CD4-positive, alpha-beta T cell treated with Interleukin-15 for 1 hour (primary cell): ENCODE data around the gene PRR5L.

Experiments used
- DNase-seq: peaks from one replicate; pipeline ENCODE4 v3.0.0-alpha.2; 2020

The PRR5L gene

DNA sequence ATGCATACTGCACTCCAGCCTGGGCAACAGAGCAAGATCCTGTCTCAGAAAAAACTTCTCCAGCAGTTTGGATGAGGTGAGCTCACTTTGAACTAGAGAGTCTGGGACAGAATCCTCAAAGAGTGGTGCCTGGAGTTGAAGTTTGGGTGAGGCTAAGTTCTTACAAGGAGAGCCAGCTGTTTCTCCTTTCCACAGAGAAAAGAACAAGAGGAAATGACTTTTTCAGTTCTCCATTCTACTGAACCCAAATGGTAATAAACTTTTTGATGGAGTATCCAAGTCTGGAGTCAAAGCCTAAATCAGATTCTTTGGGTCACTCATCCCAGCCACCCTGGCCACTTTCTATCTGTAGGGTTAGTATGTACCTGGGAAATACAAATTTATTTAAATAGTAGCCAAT is 111.3 kb downstream of the PRR5L start:
- no peak for DNase-seq

DNA sequence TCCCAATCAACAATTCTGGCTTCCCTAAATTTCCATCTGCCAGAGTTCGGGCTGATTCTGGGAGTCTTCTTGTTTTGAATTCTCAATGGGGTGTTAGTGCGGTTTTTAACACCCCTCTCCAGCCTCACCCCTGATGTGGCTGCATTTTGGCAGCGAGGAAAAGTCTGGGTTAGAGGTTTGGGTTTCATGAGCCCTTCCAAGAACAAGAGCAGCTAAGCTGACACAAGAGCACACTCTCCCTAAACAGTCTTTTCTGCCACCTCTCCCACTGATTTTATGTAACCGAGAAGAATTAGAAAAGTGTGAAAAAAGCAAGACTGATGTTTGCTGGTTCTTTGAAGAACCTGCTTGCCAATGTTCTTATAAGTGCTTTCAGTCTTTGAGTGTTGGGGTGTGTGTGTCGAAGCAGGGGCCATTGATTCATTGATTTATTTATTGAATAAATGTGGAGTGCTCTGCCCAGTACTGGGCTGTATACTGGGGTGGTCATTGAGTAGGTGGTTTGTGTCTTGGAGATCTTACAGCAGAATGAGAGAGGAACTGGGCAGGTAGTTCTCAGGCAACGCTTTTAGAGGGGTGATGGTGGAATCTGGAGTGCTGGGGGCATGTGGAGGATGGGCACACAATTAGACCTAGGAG is 112.5 kb downstream of the PRR5L start:
- DNase-seq: no peak

DNA sequence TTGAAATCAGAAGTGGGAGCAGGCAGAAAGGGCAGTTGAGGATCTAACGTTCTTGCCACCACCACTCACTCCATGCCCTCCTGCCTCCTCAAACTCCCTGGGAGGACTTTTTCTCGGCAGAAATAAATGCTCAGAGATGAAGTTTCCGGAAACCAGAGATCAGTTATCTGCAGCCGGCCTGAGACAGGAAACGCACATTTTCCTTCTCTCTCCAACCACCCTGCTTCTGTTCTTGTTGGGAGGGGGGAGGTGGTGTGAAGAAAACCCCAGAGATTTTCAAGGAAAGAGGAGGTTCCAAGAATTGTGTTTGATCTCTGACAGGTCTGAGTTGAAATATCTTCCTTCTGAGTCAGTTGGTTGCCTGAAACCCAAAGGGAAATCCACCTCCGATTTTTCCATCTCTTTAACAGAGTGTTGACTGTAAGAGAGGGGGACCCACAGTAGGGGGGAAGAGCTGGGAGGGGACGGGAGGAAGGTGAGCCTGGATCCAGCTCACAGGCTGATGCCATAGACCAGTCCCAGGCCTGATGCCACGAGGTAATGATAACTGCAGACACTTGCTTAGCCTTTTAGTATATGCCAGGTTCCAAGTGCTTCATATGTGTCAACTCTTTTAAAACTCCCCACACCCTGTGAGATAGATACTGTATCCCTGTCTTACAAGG is 113.2 kb downstream of the PRR5L start:
- DNase-seq: peak; percentile 28

DNA sequence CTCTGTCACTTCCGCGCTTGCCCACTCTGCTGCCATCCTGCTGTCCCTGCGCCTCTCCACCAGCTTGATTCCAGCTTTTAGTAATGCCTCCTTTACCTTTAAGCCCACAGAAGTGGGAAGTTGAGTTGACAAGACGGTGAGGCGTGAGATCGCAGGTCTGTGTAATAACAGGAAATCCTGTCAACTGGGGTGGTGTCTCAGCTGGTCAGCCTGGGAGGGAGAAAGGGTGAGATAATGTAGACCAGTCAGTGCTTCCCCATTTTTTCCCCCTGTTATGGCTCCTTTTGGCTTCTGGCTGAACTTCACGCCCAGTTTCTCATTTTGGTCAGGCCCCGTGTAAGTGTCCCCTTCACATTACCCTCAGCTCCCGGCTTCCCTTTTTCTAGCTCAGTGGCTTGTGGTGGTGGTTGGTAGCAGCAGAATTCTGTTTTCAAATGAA is 115.1 kb downstream of the PRR5L start:
- peak; percentile 73 for DNase-seq

DNA sequence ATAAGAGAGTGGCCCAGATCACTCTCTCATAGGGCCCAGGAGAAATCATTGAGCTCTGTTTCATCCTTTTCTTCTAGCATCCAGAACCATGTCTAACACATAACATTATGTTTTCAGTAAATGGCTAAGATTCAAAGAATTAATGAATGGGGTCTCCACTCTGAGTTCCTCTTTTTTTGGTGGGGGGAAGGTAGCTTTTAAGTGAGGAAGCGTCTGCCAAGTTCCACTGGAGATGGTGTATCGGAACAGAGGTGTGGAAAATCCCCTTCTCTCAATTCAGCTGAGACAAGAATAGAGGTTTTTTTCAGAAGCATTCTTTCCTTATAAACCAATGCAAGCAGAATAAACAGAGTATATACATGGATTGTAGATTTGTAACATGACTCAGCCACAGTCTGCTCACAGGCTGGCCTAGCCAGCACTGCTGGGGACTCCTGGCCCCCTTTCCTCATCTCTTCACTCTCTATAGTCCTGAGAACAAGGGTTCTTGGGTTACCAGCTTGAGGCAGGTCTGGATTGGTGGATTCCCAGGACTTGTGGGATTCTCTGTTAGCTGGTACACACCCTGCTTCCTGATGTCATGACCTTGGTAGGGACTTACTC is 116.8 kb downstream of the PRR5L start:
- DNase-seq: no peak

DNA sequence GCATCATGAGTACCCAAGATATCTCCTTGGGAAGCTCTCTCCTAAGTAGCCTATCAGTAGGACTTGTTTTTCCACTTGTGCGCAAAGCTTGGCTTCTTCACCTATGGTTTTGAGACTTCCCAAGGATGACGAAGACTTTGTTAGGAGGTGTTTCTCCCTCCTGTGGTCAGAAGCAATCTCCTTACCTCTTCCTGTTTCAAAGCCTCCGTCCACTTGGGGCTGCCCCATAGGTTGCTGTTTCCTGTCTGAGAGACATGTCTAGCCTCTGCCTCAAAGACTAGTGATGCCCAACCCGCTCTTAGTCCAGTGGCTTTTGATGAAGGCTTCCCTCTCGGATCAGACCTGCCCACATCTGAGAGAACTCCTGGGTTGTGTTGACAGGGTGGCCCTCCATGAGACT is 121.1 kb downstream of the PRR5L start:
- DNase-seq: peak; percentile 28

DNA sequence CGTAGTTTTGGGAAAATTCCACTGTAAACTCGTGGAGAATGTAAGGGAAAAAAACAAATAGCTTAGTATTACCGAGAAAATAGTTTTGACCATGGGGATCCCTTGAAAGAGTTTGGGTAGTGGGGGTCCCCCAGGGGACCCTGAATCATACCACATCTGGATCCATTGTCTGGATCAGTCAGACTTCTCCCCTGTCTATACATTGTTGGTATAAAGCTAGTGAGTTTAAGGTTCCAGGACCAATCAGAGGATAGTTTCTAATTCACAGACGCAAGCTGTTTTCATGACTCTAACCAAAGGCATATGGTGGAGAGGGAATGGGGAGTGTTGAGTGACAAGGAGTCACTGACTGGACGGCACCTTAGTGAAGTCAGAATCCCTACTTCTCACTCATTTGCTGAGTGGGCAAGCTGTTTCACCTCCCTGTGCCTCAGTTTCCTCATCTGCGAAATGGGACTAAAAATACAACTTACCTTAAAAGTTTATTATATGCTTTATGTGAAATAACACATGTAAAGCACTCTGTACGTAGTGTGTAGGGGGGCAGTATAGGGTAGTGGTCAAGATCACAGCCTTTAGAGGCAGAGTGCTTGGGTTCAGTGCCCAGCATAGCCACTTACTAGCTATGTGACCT is 123.8 kb downstream of the PRR5L start:
- DNase-seq: no peak

DNA sequence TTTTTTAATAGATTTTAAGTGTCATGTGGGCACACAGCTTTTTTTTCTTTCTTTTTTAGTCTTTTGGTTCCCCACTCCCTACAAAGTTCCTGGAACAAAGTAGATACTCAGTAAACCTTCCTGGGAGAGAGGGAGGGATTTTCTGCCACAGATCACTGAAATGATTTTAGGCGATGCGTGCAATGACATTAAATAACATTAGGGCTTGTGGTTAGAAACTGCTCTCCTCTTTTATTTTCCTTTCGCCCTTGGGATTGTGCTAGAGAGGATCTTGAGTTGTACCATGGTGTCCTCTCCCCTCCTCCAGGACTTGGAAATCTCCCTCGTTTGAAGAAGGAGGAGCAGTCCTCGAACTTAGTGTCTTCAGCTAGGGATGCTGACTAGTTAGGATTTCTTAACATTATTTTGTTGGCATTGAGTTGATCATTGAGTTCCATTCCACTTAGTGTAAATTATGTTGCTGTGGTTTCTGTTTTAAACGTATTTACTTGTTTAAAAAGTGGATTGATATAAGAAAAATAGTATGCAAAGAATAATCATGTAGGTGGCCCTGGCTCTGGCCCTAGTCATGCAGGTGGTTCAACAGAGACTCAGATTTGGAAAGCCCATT is 125.6 kb downstream of the PRR5L start:
- DNase-seq: no peak

DNA sequence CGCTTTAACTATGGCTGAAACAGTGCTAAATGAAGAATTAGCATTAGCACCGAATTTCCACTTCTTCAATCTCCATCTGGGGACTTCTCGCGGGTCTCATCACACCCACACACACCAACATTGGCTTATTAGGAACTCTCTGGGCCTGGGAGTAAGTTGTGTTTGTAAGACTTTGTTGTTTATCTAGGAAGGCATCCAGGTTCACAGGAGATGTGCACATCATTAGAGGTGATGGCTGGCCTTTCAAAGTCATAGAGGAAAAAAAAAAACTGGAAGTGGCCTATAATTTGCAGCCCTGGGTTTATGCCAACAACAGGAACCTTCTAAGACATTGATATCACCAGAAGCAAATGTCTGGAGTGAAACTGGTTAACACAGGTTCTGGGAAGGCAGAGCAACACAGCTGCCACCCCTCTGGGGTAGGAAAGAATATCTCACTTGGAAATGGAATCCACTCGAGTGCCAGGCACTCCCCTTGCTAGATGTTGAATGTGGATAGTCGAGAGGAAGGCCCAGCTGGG is 129.5 kb downstream of the PRR5L start:
- DNase-seq: no peak

DNA sequence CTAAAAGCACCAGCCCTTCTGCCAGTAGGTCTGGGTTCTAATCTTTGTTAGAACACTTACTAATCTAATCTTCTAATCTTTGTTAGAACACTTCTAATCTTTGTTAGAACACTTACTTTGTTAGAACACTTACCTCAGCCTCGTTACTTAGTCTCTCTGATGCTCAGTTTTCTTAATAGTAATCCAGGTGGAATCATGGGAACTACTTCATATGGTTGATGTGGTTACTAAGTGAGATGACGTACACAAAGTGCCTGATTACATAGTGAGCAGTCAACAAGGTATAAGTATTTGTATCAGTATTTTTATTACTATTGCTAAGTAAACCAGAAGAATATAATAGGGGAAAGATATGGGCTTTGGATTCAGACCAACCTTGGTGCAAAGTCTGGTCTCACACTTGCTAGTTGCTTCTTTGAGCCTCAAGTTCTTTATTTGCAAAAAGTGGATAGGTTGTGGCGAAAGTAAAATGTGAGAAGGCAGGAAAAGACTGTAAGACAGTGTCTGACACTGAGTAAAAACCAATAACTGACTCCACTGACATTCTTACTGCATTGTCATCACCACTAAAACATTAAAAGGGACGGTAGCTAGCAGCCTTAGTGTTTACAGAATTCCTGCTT is 130.2 kb downstream of the PRR5L start:
- DNase-seq: no peak

DNA sequence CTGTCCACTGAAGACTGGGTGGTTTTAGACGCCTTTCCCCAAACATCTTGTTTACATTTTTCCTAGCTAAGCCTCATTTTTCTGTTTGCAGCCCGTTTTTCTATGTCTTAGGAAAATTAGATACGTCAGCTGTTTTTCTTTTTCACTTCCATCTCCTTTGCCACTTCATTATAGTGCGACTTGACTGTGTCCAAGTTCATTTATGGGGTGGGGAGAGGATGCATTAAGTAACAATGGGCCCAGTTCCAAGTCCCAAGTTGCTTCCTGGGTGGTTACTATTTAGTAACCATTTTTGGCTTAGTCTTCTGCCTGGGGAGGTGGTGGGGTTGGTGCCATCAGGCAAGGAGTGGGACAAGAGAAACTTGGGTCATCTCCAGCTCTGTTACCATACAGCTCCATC is 131.0 kb downstream of the PRR5L start:
- DNase-seq: no peak

DNA sequence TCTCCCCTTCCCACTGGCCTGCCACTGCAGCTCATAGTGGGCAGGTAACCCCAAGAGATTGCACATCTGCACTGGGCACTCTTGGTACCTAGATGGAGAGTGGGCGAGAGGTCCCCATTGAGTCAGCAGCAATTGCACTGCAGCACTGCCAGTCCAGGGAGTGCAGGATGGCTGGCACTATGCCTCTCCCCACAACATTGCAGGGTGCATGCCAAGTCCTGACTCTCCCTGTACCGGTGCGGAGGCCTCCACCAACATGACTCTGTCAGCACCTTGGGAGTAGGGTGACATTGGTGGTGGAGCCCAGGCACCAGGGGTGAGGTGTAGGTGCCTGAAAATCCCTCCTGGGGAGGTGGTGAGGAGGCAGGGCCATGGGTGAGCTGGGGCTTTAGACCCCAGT is 131.8 kb downstream of the PRR5L start:
- no peak for DNase-seq

DNA sequence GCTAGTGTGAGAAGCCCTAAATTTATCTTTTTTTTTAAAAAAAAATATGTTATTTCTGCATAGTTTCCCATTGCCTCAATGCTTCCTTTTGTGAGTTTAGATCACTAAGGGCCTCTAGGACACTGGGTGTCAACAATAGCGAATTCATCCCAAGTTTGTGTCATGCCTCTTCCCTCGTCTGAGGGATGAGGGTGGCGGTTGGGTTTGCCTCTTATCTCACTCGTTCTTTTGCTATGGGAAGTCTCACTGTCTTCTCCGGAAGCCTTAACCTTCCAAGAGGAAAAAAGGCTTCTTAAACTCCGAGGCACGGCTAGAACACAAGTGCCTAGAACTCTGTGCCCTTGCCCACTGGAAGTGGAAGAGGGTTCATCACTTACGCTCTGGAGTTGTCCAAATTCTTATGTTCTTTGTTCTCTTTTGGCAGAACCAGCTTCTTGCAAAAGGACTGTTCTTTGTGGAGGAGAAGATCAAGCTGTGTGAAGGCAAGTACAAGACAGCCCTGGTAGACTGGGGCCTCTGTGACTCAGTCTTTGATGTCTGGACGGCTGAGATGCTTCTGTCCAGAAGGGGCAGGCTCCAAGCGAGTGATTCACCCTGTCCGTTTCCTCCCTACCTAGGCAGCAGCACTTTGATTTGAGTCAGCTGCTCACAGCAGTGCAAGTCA is 135.5 kb downstream of the PRR5L start:
- peak; percentile 50 for DNase-seq

DNA sequence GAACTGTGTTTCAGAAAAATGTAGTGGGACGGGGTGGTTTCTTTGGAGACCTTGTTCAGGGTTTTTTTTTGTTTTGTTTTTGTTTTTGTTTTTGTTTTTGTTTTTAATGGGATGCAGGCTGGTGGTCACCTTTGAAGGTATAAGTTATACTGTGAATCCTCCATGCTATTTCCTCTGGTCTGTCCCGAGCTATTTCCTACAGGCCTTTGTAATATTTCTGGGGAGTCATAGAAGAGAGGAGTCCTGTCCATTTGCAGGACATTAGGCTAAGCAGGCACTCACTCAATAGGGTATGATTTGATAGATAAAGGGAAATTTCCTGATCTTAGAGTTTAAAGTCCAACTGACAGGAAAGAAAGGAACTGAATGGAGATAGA is 136.0 kb downstream of the PRR5L start:
- no peak for DNase-seq

DNA sequence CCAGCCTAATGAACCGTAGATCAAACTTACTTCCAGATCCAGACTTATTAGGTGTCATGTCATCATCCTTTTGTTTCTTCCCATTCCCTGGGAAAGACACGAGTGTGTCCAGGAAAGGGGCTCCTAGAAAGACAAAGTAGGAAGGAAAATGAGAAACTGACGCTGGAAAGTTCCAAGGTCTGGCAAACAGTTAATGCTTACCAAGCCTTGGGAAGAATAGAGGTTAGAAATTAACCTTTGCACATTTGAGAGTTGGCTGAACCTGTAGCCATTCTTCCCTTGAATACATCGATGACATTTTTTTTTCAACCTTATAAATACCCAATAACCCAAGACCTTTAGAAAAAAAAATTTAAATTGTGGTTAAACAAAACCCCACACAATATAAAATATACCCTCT is 136.7 kb downstream of the PRR5L start:
- no peak for DNase-seq

DNA sequence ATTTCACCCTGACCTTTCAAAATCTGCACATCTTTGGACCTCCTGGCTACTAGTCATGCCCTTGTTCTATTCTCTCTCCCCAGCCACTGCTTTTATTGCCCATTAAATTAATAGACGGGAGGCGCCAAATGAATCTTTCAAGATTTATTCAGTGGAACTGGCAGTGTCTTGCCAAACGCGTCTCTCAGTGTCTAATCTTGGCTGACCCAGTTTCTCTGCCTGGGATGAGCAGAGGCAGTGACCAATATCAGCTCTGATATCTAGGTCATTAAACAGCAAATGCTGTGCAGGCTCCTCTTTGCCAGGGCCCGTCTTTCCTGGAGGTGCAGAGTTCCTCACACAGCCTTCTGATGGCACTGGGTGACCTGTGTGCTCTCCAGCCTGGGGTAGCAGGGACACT is 140.0 kb downstream of the PRR5L start:
- no peak for DNase-seq

DNA sequence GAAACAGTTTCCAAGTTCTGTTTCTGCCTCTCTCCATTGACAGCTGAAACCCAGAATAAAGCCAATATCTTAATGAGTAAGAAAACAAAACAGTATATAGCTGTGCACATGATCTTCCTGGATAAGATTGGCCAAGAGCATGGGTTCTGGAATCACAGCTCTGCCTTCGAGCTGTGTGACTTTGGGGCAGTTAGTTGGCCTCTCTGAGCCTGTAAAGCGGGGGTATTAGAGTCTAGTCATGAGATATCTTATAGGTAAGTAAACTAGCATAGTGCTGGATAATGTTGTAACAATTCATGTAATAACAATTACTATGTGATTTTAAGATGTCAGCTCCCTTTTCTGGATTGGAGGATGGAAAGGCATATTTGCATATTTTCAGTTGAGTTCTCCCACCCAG is 140.5 kb downstream of the PRR5L start:
- no peak for DNase-seq

DNA sequence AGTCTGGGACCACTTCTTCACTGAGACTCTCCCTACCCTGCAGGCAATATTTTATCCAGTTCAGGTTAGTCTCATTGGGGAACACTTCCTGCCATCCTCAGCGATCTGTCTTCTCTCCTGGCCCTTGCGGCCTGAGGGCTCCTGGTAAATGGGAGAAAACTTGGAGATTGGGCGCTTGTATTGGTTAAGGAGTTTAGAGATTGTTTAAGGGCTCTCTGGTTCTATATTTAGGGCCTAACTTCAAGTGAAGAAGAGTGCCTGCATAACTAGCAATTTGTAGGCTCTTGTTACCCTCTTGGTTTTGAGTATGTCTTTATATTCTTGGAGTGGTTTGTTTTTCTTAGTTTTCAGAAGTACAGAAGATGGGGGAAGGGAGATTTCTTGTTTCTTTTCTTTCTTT is 141.3 kb downstream of the PRR5L start:
- no peak for DNase-seq

DNA sequence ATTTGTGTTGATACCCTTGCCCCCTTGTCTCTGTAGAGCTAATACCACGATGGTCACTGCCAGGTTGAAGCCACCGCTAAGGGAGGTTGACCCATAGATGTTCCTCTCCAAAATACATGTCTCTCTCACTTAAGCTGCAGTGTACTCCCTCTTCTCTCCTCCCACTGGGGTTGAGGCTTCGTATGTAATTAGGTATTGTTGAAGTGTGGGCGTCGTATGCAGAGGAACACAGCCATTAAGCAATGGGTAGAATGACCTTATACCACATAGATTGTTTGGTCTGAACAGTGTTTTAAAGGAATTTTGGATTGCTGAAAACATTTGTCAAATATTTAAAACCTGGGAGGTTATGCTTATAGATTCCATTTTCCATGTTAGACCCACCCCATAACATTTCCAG is 142.0 kb downstream of the PRR5L start:
- DNase-seq: no peak

DNA sequence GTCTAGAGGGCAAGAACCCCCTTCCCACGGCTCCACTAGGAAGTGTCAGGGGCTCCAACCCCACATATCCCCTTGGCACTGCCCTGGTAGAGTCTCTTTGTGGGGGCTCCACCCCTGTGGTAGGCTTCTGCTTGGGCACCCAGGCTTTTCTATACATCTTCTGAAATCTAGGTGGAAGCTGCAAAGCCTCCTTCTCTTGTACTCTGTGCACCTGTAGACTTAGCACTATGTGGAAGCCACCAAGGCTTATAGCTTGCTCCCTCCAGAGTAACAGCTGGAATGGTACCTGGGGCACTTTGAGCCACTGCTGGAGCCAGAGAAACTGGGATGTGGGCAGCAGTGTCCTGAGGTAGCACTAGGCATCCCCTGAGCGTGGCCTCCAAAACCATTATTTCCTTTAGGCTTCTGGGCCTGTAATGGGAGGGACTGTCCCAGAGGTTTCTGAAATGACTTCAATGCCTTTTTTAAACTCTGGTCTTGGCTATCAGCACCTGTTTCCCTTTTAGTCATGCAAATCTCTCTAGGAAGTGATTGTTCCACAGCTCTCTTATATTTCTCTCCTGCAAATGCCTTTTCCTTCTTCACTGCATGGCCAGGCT is 145.6 kb downstream of the PRR5L start:
- DNase-seq: no peak

DNA sequence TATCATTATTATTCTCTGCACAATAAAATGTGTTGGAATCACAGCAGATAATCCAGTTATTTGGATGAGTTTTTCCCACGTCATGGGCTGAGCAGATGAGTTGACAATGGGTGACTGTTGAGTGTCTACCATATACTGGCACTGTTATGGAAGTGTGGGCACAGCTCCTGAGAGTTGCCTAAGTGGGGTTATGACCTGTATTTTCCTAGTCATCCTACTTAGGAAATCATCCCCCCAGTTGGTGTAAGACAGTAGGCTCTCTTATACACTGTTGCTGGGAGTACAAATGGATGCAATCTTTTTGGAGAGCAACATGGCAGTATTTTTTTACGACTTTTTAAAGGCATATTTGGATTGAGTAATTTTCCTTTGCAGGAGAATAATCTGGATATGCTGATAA is 147.6 kb downstream of the PRR5L start:
- DNase-seq: no peak

DNA sequence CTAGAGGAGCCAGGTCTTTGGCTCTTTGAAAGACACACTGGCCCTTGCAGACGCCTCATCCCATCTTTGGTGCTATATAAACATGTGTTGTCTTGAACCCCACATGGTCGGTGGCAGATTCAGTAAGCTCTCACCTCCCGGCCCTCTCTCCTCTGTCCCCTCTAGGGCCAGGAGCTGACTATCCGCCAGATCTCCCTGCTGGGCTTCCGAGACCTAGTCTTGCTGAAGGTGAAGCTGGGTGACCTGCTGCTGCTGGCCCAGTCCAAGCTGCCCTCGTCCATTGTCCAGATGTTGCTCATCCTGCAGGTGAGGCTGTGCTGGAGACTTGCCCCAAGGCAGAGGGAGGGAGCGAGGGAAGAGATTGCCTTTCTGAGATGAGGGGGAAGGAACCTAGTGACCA is 150.0 kb downstream of the PRR5L start:
- no peak for DNase-seq
